ENCODE measurements around the gene ZFP69B. TPM values are rescaled to one million over a fixed set of nuclear protein-coding genes. Genes with fewer than 3 reads are reported as not detected.

Gene ZFP69B
- polyA plus RNA-seq, 2 of the 4 experiments (the other 2 are of a cell fraction), result 1.9 to 3.0 TPM

DNA sequence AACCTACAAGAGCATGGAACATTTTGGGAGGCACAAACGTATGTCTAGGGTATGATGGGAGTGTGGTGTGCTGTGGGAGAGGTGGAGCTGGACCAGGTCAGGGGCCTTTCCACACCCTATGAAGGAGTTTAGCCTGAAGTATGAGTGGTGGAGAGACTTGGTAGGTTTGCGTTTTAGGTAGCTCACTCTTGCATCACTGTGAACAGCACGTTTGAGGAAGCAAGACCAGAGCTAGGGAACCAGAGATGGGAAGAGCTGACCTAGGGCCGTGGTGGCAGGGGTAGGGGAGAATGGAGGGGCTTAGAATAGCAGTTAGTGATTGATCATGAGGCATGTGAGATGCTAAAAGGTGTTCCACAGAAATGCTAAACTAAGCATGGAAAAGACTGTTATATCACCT lies 25.1 kb upstream of the ZFP69B start:
- ATAC-seq, result no peak
- no peak for DNase-seq (ENCODE audit: low read depth in 1 of 2, low spot score in 1 of 2)
- no peak overlapping the region for H3K4me2 ChIP-seq
- ChIA-PET POLR2A (no interaction called here), CTCF (interaction anchor here (1.2 to 1.9 kb wide), 2 partner anchors 20 to 87 kb away, joined by 4 to 5 read pairs; no protein-coding TSS in a partner anchor)
- no peak for FAIRE-seq
- 71% methylated on average over 4 of the region's 4 CpGs for WGBS (ENCODE audit: missing lambda C conversion rate)
- H3K9me3 ChIP-seq, result no peaks in the 10 kb centered on the region
- no peak overlapping the region for H3K4me3 ChIP-seq
- H3K4me1 ChIP-seq, result no peaks in the 10 kb centered on the region
- TF ChIP-seq TFCP2L1 (CRISPR knock-in tag; IDR thresholded peaks at IDR 0.05) (no peak), MYC (IDR thresholded peaks at IDR 0.05; ENCODE audit: borderline replicate concordance, low read length) (no peak), PHF8 (IDR thresholded peaks at IDR 0.05; ENCODE audit: borderline replicate concordance, low read depth) (no peak), POLR2A (IDR thresholded peaks at IDR 0.05; ENCODE audit: low read length) (no peak), MAZ (IDR thresholded peaks at IDR 0.05; ENCODE audit: borderline replicate concordance, low read depth, low read length) (no peak), HOXA7 (CRISPR knock-in tag; IDR thresholded peaks at IDR 0.05) (no peak), NR3C1 (IDR thresholded peaks at IDR 0.05) (no peak), SMC3 (IDR thresholded peaks at IDR 0.05) (no peak), ZFP36 (IDR thresholded peaks at IDR 0.05; ENCODE audit: borderline replicate concordance, partially characterized antibody) (no peak), RCOR1 (IDR thresholded peaks at IDR 0.05; ENCODE audit: low read depth, low read length) (no peak), RARB (CRISPR knock-in tag; IDR thresholded peaks at IDR 0.05) (no peak)
- TF ChIP-seq, protein P1, sequence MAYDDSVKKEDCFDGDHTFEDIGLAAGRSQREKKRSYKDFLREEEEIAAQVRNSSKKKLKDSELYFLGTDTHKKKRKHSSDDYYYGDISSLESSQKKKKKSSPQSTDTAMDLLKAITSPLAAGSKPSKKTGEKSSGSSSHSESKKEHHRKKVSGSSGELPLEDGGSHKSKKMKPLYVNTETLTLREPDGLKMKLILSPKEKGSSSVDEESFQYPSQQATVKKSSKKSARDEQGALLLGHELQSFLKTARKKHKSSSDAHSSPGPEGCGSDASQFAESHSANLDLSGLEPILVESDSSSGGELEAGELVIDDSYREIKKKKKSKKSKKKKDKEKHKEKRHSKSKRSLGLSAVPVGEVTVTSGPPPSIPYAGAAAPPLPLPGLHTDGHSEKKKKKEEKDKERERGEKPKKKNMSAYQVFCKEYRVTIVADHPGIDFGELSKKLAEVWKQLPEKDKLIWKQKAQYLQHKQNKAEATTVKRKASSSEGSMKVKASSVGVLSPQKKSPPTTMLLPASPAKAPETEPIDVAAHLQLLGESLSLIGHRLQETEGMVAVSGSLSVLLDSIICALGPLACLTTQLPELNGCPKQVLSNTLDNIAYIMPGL (CRISPR knock-in tag; IDR thresholded peaks at IDR 0.05; ENCODE audit: borderline replicate concordance), result no peak
- no peak overlapping the region for H3K27ac ChIP-seq

DNA sequence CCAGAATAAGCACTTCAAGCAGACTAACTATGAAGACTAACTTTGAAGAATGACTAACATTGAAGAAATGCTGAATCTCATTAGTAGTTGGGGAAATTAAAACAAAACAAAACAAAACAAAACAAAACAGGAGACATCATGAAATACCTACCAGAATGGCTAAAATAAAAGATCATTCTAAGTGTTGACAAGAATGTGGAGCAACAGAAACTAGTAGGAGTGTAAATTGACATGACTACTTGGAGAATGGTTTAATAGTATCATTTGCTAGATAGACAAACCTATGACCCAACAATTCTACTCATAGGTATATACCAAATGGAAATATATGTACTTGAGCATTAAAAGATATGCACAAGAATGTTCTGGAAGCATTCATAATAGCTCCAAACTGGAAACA lies 18.9 kb upstream of the ZFP69B start:
- Histone ChIP-seq H3K4me1 (no peaks in the 10 kb centered on the region), H3K4me2 (no peak overlapping the region), H3K27ac (no peak overlapping the region), H3K9me3 (no peaks in the 10 kb centered on the region; the same call in 2 of the 3 replicates), H3K4me3 (no peak overlapping the region)
- POLR2A ChIA-PET, result no interaction called here
- FAIRE-seq, result no peak
- DNase-seq (ENCODE audit: low read depth in 1 of 2, low spot score in 1 of 2), result no peak
- no peak for ATAC-seq
- peak; percentile 28 for TF ChIP-seq ZFP36 (IDR thresholded peaks at IDR 0.05; ENCODE audit: borderline replicate concordance, partially characterized antibody)
- no peak for TF ChIP-seq JUN (IDR thresholded peaks at IDR 0.05)
- CTCF ChIA-PET, result interaction anchor here (0.7 kb wide), 1 partner anchor 287 kb away, joined by 4 read pairs; no protein-coding TSS in a partner anchor

DNA sequence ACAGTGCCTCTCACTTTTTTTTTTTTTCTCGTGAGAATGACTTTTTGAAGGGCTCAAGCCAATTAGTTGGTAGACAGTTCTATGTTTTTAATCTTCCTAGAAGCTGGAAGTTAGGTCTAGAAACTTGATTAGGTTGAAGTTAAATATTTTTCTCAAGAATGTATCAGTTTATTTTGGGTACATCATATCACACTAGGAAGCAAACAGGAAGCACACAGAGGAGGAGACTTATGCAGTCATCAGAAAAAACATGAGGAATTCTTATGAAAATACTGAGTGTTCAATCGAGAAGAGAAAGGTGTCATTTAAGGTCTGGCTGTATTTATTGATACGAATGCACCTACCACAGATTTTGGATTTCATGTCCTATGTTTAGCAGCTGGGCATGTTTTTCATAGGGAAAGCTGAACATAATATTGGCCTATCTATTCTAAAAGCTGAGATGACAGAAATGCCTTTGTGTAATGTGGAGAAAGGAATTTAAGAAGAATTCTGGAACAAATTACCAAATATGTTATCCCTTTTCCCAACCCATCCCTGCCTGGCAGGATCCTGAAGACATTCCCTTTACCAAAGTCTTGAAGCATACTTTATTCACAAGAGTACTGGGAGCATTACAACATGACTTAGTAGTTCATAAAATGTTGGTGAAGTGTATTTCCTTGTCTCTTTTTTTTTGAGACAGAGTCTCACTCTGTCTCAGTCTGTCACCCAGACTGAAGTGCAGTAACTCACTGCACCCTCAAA lies 17.5 kb upstream of the ZFP69B start:
- Histone ChIP-seq H3K4me2 (no peak overlapping the region), H3K27ac (no peak overlapping the region), H3K9me3 (no peaks in the 10 kb centered on the region; the same call in 2 of the 3 replicates), H3K4me3 (no peak overlapping the region), H3K4me1 (no peaks in the 10 kb centered on the region)
- TF ChIP-seq ATOH8 (CRISPR knock-in tag; IDR thresholded peaks at IDR 0.05; ENCODE audit: low read depth) (no peak), KDM1A (IDR thresholded peaks at IDR 0.05; ENCODE audit: low read depth) (no peak), HDAC2 (IDR thresholded peaks at IDR 0.05) (no peak), KDM5A (IDR thresholded peaks at IDR 0.05) (no peak), RNF2 (IDR thresholded peaks at IDR 0.05; ENCODE audit: borderline replicate concordance, low read depth) (no peak), MYC (IDR thresholded peaks at IDR 0.05; ENCODE audit: borderline replicate concordance, low read length) (no peak), POLR2A (IDR thresholded peaks at IDR 0.05; ENCODE audit: low read length) (no peak), CEBPB (IDR thresholded peaks at IDR 0.05) (no peak), RCOR1 (IDR thresholded peaks at IDR 0.05; ENCODE audit: low read depth, low read length) (no peak), ESRRA (IDR thresholded peaks at IDR 0.05; ENCODE audit: borderline replicate concordance, low read length) (no peak), ELK1 (IDR thresholded peaks at IDR 0.05; ENCODE audit: low read depth, low read length) (no peak)
- TF ChIP-seq, protein P2, sequence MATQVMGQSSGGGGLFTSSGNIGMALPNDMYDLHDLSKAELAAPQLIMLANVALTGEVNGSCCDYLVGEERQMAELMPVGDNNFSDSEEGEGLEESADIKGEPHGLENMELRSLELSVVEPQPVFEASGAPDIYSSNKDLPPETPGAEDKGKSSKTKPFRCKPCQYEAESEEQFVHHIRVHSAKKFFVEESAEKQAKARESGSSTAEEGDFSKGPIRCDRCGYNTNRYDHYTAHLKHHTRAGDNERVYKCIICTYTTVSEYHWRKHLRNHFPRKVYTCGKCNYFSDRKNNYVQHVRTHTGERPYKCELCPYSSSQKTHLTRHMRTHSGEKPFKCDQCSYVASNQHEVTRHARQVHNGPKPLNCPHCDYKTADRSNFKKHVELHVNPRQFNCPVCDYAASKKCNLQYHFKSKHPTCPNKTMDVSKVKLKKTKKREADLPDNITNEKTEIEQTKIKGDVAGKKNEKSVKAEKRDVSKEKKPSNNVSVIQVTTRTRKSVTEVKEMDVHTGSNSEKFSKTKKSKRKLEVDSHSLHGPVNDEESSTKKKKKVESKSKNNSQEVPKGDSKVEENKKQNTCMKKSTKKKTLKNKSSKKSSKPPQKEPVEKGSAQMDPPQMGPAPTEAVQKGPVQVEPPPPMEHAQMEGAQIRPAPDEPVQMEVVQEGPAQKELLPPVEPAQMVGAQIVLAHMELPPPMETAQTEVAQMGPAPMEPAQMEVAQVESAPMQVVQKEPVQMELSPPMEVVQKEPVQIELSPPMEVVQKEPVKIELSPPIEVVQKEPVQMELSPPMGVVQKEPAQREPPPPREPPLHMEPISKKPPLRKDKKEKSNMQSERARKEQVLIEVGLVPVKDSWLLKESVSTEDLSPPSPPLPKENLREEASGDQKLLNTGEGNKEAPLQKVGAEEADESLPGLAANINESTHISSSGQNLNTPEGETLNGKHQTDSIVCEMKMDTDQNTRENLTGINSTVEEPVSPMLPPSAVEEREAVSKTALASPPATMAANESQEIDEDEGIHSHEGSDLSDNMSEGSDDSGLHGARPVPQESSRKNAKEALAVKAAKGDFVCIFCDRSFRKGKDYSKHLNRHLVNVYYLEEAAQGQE (IDR thresholded peaks at IDR 0.05), result no peak
- FAIRE-seq (no peak), ATAC-seq (no peak), DNase-seq (ENCODE audit: low read depth in 1 of 2, low spot score in 1 of 2) (no peak)
- ChIA-PET POLR2A (no interaction called here), CTCF (interaction anchor here (0.6 kb wide), 1 partner anchor 392 kb away, joined by 3 read pairs; no protein-coding TSS in a partner anchor)
- WGBS (ENCODE audit: missing lambda C conversion rate), result 31% methylated on average over 3 of the region's 3 CpGs

Data from A549 (cell line).